LNCAP (cell line): ENCODE data around the gene STAT1.

Experiments used
- CTCF ChIP-seq: fragments of 450-650 bp; IDR thresholded peaks from 2 replicates; pipeline ENCODE4 v1.5.1; 2017; ENCODE audit warnings: mild to moderate bottlenecking

The STAT1 gene

GRCh38 chr2:191030521-191031154, 16.7 kb upstream of the STAT1 start:
- peak; percentile 65 for TF ChIP-seq CTCF

GRCh38 chr2:191029280-191029950, 15.4 kb upstream of the STAT1 start:
- TF ChIP-seq CTCF = no peak

- TF ChIP-seq CTCF = no peak
Measured at GRCh38 chr2:191026377-191026776, 12.4 kb upstream of the STAT1 start.

GRCh38 chr2:191025135-191025534, 11.2 kb upstream of the STAT1 start:
- TF ChIP-seq CTCF = no peak

- no peak for TF ChIP-seq CTCF
Measured at GRCh38 chr2:191023235-191023679, 9.3 kb upstream of the STAT1 start.

- TF ChIP-seq CTCF = no peak
Measured at GRCh38 chr2:191020742-191021381, 6.9 kb upstream of the STAT1 start.

GRCh38 chr2:191020221-191020741, 6.3 kb upstream of the STAT1 start:
- TF ChIP-seq CTCF = no peak
